HG03432 (cell line): Measurements from ENCODE around the gene TNIK.

Experiments used
- ATAC-seq: cut with Tn5 transposase; IDR thresholded peaks from one replicate; pipeline ENCODE4 v1.9.1; 2021; ENCODE audit warnings: mild to moderate bottlenecking, moderate library complexity; ENCODE audit not compliant: unreplicated experiment

The TNIK gene

DNA sequence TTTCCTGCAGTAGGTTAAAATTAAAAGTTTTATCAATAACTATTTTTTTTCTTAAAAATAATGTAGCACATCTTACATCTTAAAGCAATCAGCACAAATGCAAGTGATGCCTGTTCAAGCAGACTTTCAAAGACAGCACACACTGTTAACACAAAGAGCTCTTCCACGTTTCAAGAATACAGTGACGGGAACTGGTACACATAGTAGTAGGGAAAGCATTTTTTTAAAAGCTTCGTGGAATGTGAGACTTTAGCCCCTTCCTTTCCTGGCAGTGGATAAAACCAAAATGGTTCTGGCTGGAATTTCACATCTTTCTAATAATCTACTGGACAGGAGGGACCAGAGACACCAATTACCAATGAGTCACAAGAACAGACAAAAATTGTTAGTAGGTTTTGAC lies 400.2 kb downstream of the TNIK start:
- ATAC-seq = no peak

- no peak for ATAC-seq
Observed at GRCh38 chr3:171058873-171059603, 401.2 kb downstream of the TNIK start.

DNA sequence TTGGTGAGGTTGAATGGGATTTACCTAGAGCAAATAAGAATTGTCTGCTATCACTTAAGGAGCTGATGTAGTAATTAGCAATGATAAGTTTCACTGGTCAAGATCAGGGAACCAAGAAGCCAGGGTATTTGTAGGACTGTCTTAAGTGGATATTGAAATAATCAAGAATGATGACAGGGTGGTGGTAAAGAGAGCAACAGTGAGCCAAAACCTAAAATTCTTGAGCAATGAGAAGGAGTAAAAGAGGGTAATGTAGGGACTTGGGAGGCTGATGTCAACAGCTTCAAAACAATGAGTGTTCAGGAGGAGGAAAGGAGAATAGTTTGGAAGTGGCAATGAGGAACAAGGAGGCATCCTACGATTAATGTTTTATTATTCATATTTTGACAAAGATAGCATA lies 402.1 kb downstream of the TNIK start:
- ATAC-seq = no peak

GRCh38 chr3:171057072-171057471 lies 403.1 kb downstream of the TNIK start:
- no peak for ATAC-seq

- no peak for ATAC-seq
Observed at GRCh38 chr3:171056528-171056927, 403.7 kb downstream of the TNIK start.

GRCh38 chr3:171055336-171056178 lies 404.6 kb downstream of the TNIK start:
- ATAC-seq = no peak

DNA sequence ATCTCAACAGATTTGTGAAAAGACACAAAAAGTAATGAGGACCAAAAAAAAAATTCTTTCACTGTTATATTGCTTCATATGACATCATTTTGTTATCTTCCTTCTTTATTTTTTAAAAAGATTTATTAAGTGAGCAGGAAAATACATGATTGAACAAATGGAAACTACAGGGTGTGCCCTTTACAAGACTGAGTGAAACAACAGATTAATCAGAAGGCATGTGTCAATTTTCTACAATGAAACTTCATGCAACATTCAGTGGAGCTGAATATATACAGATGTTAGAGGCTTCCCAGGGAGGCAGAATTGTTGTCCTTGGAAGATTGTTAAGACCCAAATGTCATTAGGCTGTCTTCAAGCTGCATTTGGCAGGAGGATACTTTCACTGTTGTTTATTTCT lies 405.3 kb downstream of the TNIK start:
- ATAC-seq = no peak

GRCh38 chr3:171054231-171054630 lies 406.0 kb downstream of the TNIK start:
- no peak for ATAC-seq

GRCh38 chr3:171049861-171050444 lies 410.3 kb downstream of the TNIK start:
- ATAC-seq = peak; percentile 93

- ATAC-seq = no peak
Observed at GRCh38 chr3:171046760-171047159, 413.4 kb downstream of the TNIK start.

DNA sequence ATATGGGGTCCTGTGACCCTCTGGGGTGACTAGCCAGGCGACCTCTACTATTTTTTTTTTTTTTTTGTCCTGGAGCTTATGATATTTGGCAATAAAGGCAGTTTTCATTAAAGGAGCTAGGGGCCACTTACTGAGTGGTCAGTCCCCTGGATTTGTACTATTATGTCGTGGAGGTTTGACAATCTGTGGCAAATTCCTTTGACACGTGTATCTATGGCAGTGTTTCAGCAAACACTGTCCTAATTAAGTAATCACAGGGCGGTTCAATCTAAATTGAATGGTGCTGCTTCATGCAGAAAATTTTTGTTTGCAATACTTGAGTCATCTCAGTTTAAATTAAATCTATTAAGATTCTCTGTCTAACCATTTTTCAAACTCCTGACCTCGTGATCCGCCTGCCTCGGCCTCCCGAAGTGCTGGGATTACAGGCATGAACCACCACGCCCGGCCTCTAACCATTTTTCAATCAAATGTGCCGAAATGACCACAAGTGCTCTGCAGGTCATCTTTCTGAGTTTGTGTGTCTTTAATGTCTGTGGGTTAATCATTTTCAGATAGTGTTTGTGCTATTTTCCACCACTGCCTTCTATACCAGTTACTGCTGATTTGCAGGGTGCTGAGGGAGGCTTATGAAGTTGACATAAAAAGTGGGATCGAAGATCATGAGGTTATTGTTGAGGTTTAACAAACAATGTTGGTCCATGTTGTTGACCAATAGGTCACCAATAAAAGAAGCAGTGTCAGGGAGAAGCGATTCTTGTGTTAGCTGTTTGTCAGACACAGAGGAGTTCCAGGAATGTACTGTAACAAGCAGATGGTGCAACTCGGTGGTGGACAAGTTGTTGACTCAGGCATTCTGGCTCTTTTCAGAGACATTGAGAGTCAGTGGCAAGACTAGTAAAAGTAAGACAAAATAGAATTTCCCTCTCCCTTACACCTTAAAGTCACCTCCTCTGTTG lies 415.1 kb downstream of the TNIK start:
- no peak for ATAC-seq

DNA sequence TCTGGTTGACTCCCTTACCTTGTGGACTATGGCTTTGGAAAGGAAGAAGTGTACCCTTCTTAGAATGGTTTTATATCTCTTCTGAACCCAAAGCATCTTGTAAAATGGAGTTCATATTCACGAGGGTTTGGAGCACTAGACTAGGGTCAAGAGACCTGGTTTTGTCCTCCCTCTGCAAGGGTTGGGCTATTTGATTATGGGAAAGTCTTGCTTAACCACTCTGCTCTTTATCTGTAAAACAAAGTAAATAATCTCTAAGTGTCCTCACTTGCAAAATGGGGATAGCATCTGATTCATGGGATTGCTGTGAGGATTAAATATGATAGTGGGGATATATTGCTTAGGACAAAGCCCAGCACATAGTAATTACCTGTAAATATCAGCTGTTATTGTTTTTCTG lies 415.8 kb downstream of the TNIK start:
- ATAC-seq = no peak

DNA sequence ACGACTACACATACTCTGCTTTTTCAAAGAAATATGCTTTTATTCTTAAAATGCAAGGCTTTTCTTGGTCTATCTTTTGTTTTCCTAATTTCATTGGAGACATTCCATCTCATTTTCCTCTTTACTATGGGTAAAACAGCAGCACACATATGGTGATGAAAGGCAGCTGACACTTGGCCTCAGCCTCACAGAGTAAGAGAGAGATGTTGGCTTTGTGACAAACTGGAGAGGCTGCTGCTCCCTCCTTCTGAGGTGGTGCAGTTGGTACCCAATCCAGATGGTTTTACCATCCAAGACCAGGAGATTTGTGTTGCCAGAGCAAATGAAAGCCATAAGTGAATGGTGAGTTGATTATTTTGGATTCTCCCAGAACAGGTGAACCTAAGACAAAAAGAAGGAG lies 420.5 kb downstream of the TNIK start:
- no peak for ATAC-seq

DNA sequence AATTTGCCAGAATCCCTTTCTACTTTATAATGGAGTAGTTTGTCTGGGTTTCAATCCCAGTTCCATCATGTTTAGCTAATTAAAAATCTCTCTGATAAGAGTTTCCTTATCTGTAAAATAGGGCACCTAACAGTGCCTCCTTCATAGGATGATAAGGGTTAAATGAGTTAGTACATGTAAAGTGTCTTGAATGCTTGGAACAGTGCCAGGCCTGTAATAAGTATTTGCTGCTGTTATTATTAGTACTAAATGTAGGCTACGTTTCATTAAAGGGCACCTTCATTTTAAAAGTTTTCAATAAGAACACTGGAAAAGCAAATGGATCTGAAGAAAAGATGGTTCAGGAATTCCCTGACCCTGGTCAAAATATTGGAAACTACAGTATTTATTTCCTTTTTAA lies 421.9 kb downstream of the TNIK start:
- ATAC-seq = no peak

- no peak for ATAC-seq
Observed at GRCh38 chr3:171028779-171029232, 431.4 kb downstream of the TNIK start.

- no peak for ATAC-seq
Observed at GRCh38 chr3:171028025-171028778, 432.0 kb downstream of the TNIK start.

GRCh38 chr3:171026597-171027293 lies 433.5 kb downstream of the TNIK start, which contains the start of gene SLC2A2:
Gene SLC2A2, minus strand, starts transcription at chr3:171026720. Its CDS starts 50 bp downstream, at chr3:171026670.
- no peak for ATAC-seq

DNA sequence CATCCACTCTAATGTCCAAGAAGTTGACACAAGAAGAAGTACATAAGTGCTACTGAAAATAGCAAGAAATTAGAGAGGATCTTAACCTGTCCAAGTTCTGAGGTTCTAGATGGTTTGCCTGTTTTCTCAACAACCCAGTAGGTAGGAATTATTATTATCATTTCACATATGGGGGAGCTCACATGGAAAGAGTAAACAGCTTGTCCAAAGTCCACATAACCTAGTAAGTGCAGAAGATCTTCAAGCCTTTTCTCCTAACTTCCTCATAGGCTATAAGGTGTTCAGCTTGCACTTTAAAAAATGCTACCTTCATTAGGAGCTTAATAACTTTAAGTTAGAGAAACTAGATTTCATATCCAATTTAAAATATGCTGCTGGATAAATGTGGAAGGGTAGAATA lies 436.6 kb downstream of the TNIK start:
- ATAC-seq = no peak

GRCh38 chr3:171021377-171021776 lies 438.8 kb downstream of the TNIK start:
- ATAC-seq = no peak
